ENCODE results near the gene TSHZ2.

The TSHZ2 gene

DNA sequence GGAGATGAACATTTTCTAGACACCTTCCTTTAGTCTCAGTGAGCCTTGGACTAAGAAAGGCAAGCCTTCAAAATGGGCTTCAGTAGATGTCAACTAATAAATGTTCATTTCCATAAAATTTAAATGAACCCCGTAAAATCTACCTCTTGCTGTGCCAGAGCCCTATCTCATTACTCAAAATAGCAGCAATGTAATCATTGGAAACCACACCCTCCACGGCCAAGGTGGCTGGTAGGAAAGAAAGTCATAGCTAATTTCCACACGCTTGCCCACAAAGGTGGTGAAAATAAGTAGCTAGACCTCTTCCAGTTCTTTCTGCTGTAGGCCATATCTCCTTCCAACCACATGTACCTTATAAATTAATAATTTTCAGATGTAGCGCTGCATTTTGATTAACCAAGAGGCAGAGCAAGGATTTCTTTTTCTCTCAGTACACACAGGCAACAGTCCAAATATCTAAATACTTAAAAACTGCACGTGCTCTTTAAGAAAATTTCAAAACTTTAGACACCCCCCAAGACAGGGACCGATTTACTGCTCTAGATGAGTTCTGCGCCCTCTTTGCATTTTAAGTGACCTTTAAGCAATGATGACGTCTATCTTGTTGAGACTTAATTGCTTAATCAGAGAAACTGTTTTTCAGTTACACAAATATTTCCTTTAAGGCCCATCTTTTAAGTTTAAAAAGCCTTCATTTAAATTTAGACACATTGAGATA lies 330.7 kb downstream of the TSHZ2 start:
- Histone ChIP-seq H4K20me1 (ENCODE audit: insufficient read depth, low read length) (no peaks in the 10 kb centered on the region), H3K27ac (ENCODE audit: low read depth, low read length, poor library complexity, severe bottlenecking) (no peak overlapping the region), H3K9me3 (ENCODE audit: low read length) (no peaks in the 10 kb centered on the region), H3K4me2 (ENCODE audit: low read length) (no peak overlapping the region), H3K36me3 (ENCODE audit: insufficient read depth, low read length) (no peaks in the 10 kb centered on the region), H3K4me3 (ENCODE audit: low read depth, low read length, poor library complexity, severe bottlenecking) (no peak overlapping the region), H3K4me1 (ENCODE audit: insufficient read depth, low read length, severe bottlenecking) (no peaks in the 10 kb centered on the region), H3K79me2 (ENCODE audit: insufficient read depth, low read length) (no peaks in the 10 kb centered on the region), H2AFZ (ENCODE audit: low read length) (no peak overlapping the region), H3K27me3 (ENCODE audit: insufficient read depth, low read length) (no peaks in the 10 kb centered on the region; the same call in 1 of the 2 replicates), H3K9ac (ENCODE audit: low read length) (no peak overlapping the region), H3F3A (ENCODE audit: insufficient read depth, low read length) (no peaks in the 10 kb centered on the region), H3K9me2 (ENCODE audit: low read depth, low read length) (no peaks in the 10 kb centered on the region)
- no peak for TF ChIP-seq EZH2 (IDR thresholded peaks at IDR 0.05; ENCODE audit: borderline replicate concordance, low read length)
- TF ChIP-seq, protein P1, sequence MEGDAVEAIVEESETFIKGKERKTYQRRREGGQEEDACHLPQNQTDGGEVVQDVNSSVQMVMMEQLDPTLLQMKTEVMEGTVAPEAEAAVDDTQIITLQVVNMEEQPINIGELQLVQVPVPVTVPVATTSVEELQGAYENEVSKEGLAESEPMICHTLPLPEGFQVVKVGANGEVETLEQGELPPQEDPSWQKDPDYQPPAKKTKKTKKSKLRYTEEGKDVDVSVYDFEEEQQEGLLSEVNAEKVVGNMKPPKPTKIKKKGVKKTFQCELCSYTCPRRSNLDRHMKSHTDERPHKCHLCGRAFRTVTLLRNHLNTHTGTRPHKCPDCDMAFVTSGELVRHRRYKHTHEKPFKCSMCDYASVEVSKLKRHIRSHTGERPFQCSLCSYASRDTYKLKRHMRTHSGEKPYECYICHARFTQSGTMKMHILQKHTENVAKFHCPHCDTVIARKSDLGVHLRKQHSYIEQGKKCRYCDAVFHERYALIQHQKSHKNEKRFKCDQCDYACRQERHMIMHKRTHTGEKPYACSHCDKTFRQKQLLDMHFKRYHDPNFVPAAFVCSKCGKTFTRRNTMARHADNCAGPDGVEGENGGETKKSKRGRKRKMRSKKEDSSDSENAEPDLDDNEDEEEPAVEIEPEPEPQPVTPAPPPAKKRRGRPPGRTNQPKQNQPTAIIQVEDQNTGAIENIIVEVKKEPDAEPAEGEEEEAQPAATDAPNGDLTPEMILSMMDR (IDR thresholded peaks at IDR 0.05; ENCODE audit: low read length): no peak

DNA sequence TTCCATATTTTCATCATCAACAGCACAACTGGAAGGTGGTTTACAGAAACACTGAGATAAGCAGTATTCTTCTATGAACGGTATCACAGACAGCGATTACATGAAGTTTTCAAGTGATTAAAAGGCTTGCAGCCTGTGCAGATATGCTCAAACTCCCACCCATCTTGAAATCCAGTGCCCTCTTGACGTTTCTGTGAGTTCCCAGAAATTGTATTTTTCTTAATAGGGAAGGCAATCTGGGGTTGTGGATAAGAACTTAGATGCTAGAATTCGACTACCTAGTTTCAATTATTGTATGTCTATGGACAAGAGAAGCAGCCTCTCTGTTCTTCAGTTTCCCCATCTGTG lies 331.2 kb downstream of the TSHZ2 start:
- Histone ChIP-seq H3K9ac (ENCODE audit: low read length) (no peak overlapping the region), H3K79me2 (ENCODE audit: insufficient read depth, low read length) (no peaks in the 10 kb centered on the region)

GRCh38 chr20:53304146-53304545 lies 332.0 kb downstream of the TSHZ2 start:
- Histone ChIP-seq H3K9me2 (ENCODE audit: low read depth, low read length) (no peaks in the 10 kb centered on the region), H3K79me2 (ENCODE audit: insufficient read depth, low read length) (no peaks in the 10 kb centered on the region), H3K4me3 (ENCODE audit: low read depth, low read length, poor library complexity, severe bottlenecking) (no peak overlapping the region), H3K4me1 (ENCODE audit: insufficient read depth, low read length, severe bottlenecking) (no peaks in the 10 kb centered on the region), H3K27me3 (ENCODE audit: insufficient read depth, low read length) (no peaks in the 10 kb centered on the region; the same call in 1 of the 2 replicates), H3K36me3 (ENCODE audit: insufficient read depth, low read length) (no peaks in the 10 kb centered on the region), H3F3A (ENCODE audit: insufficient read depth, low read length) (no peaks in the 10 kb centered on the region), H2AFZ (ENCODE audit: low read length) (no peak overlapping the region), H3K4me2 (ENCODE audit: low read length) (no peak overlapping the region), H4K20me1 (ENCODE audit: insufficient read depth, low read length) (no peaks in the 10 kb centered on the region), H3K9me3 (ENCODE audit: low read length) (no peaks in the 10 kb centered on the region), H3K27ac (ENCODE audit: low read depth, low read length, poor library complexity, severe bottlenecking) (no peak overlapping the region), H3K9ac (ENCODE audit: low read length) (no peak overlapping the region)
- TF ChIP-seq, protein P1 (IDR thresholded peaks at IDR 0.05; ENCODE audit: low read length): no peak
- TF ChIP-seq EZH2 (IDR thresholded peaks at IDR 0.05; ENCODE audit: borderline replicate concordance, low read length): no peak

More for the DNA sequence above, 331.2 kb downstream of the TSHZ2 start:
- Histone ChIP-seq H3K4me1 (ENCODE audit: insufficient read depth, low read length, severe bottlenecking) (no peaks in the 10 kb centered on the region), H3F3A (ENCODE audit: insufficient read depth, low read length) (no peaks in the 10 kb centered on the region), H3K9me3 (ENCODE audit: low read length) (no peaks in the 10 kb centered on the region), H3K36me3 (ENCODE audit: insufficient read depth, low read length) (no peaks in the 10 kb centered on the region), H3K27ac (ENCODE audit: low read depth, low read length, poor library complexity, severe bottlenecking) (no peak overlapping the region), H3K4me2 (ENCODE audit: low read length) (no peak overlapping the region), H3K4me3 (ENCODE audit: low read depth, low read length, poor library complexity, severe bottlenecking) (no peak overlapping the region), H3K27me3 (ENCODE audit: insufficient read depth, low read length) (no peaks in the 10 kb centered on the region; the same call in 1 of the 2 replicates), H2AFZ (ENCODE audit: low read length) (no peak overlapping the region), H4K20me1 (ENCODE audit: insufficient read depth, low read length) (no peaks in the 10 kb centered on the region), H3K9me2 (ENCODE audit: low read depth, low read length) (no peaks in the 10 kb centered on the region)
- TF ChIP-seq, protein P1 (IDR thresholded peaks at IDR 0.05; ENCODE audit: low read length): no peak
- no peak for TF ChIP-seq EZH2 (IDR thresholded peaks at IDR 0.05; ENCODE audit: borderline replicate concordance, low read length)

Data from OCI-LY1 (cell line).